Stomach smooth muscle (tissue), 2 donors: Measurements from ENCODE around the gene KNDC1.

Experiments used
- H3K27ac ChIP-seq: one replicate; pipeline ENCODE4 v1.7.0; 2013; ENCODE audit warnings: mild to moderate bottlenecking, low read length, inconsistent platforms
- H3K27me3 ChIP-seq, 2 donors: one replicate each; pipeline ENCODE4 v1.7.0; 2013; ENCODE audit warnings: low read length in 2 of 2; ENCODE audit not compliant: insufficient read depth in 2 of 2, control insufficient read depth in 1 of 2
- H3K36me3 ChIP-seq, 2 donors: one replicate each; pipeline ENCODE4 v1.7.0; 2013; ENCODE audit warnings: low read length in 2 of 2; ENCODE audit not compliant: control insufficient read depth in 2 of 2, insufficient read depth in 2 of 2
- H3K4me1 ChIP-seq: one replicate; pipeline ENCODE4 v1.7.0; 2013; ENCODE audit warnings: low read length; ENCODE audit not compliant: control insufficient read depth, insufficient read depth
- H3K4me3 ChIP-seq, 2 donors: one replicate each; pipeline ENCODE4 v1.7.0; 2013; ENCODE audit warnings: low read length in 2 of 2
- H3K9ac ChIP-seq, 2 donors: one replicate each; pipeline ENCODE4 v1.7.0; 2013; ENCODE audit warnings: low read length in 2 of 2, mild to moderate bottlenecking in 1 of 2
- H3K9me3 ChIP-seq, 2 donors: one replicate each; pipeline ENCODE4 v1.7.0; 2013; ENCODE audit warnings: low read length in 2 of 2; ENCODE audit not compliant: control insufficient read depth in 2 of 2
- donor health status: healthy.
- donor health status: Pancreatic carcinoma.

KNDC1 gene

DNA sequence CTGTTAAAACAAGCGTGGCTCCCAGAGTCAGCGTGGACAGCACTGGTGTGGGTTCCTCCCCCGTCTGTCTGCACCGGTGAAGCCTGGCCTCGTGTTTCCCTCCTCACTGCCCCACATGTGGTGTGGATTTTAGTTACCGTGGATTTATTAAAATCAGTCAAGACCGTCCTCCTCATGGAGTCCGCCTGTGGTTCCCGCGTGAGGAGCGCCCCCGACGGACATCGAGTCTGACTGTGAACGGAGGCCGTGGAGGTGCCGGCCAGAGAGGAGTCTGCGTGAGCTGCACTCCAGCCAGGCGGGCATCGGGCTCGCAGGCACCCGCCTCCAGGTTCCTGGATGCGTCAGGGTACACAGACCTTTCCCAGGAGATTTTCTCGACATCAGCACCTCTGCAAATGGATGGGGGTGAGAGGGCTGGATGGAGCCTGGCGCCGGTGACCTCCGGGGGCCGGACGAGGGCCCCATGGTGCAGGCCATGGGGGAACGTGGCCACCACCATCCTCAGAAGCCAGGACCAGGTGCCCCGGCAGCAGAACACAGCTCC is 43.7 kb downstream of the KNDC1 start:
- Histone ChIP-seq H3K27ac (no peak overlapping the region), H3K36me3 (no peaks in the 10 kb centered on the region)

GRCh38 chr10:133204226-133205015 is 44.4 kb downstream of the KNDC1 start:
- H3K4me1 ChIP-seq, result no peaks in the 10 kb centered on the region
- no peak overlapping the region for H3K9ac ChIP-seq
- no peak overlapping the region for H3K4me3 ChIP-seq
- no peaks in the 10 kb centered on the region for H3K9me3 ChIP-seq
- H3K36me3 ChIP-seq, result no peaks in the 10 kb centered on the region
- H3K27me3 ChIP-seq, result peaks cover 0 to 2% of the 10 kb centered on the region in 2 donors
- H3K27ac ChIP-seq, result no peak overlapping the region

More for the DNA sequence above, 43.7 kb downstream of the KNDC1 start:
- H3K4me3 ChIP-seq, result no peak overlapping the region
- H3K9me3 ChIP-seq, result no peaks in the 10 kb centered on the region
- H3K4me1 ChIP-seq, result no peaks in the 10 kb centered on the region
- no peak overlapping the region for H3K9ac ChIP-seq
- peaks cover 0 to 2% of the 10 kb centered on the region in 2 donors for H3K27me3 ChIP-seq

GRCh38 chr10:133205146-133205545 is 45.1 kb downstream of the KNDC1 start:
- Histone ChIP-seq H3K27ac (no peak overlapping the region), H3K9ac (no peak overlapping the region), H3K36me3 (no peaks in the 10 kb centered on the region), H3K9me3 (no peaks in the 10 kb centered on the region), H3K4me3 (no peak overlapping the region), H3K4me1 (no peaks in the 10 kb centered on the region), H3K27me3 (peaks cover 0 to 2% of the 10 kb centered on the region in 2 donors)

GRCh38 chr10:133206356-133207040 is 46.5 kb downstream of the KNDC1 start:
- no peaks in the 10 kb centered on the region for H3K36me3 ChIP-seq

DNA sequence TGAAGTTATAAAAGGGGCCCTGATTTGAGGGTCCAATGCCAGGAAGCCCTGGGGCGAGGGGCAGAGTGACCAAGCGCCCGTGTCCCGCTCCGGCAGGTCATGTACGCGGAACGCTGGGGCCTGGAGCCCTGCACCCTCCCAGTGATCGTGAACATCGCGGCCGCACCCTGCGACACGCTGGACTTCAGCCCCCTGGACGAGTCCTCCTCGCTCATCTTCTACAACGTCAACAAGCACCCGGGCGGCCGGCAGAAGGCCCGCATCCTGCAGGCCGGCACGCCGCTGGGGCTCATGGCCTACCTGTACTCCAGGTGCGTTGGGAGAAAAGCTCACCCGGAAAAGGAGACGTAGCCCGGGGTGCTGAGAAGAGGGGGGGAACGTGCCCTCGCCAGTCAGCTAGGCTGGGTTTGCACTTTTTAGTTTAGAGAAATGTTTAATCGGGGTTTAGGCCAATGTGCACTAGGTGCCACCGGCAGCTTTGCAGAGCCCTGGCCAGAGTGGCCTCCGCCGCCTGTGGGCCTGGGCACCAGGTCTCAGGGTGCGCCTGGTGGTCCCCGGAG is 47.1 kb downstream of the KNDC1 start:
- no peak overlapping the region for H3K9ac ChIP-seq
- H3K4me1 ChIP-seq, result no peaks in the 10 kb centered on the region
- H3K9me3 ChIP-seq, result no peaks in the 10 kb centered on the region
- H3K4me3 ChIP-seq, result no peak overlapping the region
- H3K27me3 ChIP-seq, result peaks cover 0 to 2% of the 10 kb centered on the region in 2 donors
- no peak overlapping the region for H3K27ac ChIP-seq
- no peaks in the 10 kb centered on the region for H3K36me3 ChIP-seq

More at GRCh38 chr10:133206356-133207040, 46.5 kb downstream of the KNDC1 start:
- H3K4me1 ChIP-seq, result no peaks in the 10 kb centered on the region
- H3K4me3 ChIP-seq, result no peak overlapping the region
- no peaks in the 10 kb centered on the region for H3K9me3 ChIP-seq
- peaks cover 0 to 2% of the 10 kb centered on the region in 2 donors for H3K27me3 ChIP-seq
- no peak overlapping the region for H3K27ac ChIP-seq
- H3K9ac ChIP-seq, result no peak overlapping the region

DNA sequence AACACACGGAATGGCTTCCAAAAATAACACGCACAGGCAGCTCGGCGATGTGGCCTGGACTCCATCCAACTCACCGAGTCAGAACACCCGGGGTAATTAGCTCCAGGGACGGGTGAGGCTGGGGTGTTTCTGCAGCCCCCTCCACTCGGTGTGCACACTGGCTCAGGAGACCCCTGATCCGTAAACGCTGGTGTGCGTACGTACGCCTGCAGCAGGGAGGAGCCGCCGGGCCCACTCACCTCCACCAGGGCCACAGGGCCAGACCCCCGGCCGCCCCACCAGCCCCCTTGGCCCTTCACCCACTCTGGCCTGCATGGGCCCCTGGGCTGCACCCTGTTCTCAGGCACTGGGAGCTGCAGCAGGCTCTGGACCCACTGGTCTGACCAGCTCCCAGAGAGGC is 47.6 kb downstream of the KNDC1 start:
- no peaks in the 10 kb centered on the region for H3K36me3 ChIP-seq

DNA sequence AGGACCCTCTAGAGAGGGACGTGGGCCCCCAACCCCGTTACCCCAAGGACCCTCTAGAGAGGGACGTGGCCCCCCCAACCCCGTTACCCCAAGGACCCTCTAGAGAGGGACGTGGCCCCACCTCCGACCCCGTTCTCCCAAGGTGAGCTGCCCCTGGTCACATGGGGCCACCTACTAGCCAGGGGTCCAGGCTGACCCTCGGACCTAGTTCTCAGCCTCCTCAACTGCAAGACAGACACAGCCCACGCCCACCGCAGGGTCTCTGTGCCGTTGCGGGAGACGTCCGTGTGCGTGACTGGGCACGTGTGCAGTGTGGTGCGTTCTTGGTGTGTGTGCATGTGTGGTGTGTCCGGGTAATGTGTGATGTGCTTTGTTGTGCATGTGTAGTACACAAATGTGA is 48.4 kb downstream of the KNDC1 start:
- H3K4me1 ChIP-seq, result no peaks in the 10 kb centered on the region
- H3K27ac ChIP-seq, result no peak overlapping the region
- no peaks in the 10 kb centered on the region for H3K36me3 ChIP-seq
- no peaks in the 10 kb centered on the region for H3K9me3 ChIP-seq
- H3K9ac ChIP-seq, result no peak overlapping the region
- no peak overlapping the region for H3K4me3 ChIP-seq
- H3K27me3 ChIP-seq, result peaks cover 0 to 2% of the 10 kb centered on the region in 2 donors

More for the DNA sequence above, 47.6 kb downstream of the KNDC1 start:
- H3K27ac ChIP-seq, result no peak overlapping the region
- H3K9me3 ChIP-seq, result no peaks in the 10 kb centered on the region
- H3K27me3 ChIP-seq, result peaks cover 0 to 2% of the 10 kb centered on the region in 2 donors
- H3K9ac ChIP-seq, result no peak overlapping the region
- no peak overlapping the region for H3K4me3 ChIP-seq
- no peaks in the 10 kb centered on the region for H3K4me1 ChIP-seq

DNA sequence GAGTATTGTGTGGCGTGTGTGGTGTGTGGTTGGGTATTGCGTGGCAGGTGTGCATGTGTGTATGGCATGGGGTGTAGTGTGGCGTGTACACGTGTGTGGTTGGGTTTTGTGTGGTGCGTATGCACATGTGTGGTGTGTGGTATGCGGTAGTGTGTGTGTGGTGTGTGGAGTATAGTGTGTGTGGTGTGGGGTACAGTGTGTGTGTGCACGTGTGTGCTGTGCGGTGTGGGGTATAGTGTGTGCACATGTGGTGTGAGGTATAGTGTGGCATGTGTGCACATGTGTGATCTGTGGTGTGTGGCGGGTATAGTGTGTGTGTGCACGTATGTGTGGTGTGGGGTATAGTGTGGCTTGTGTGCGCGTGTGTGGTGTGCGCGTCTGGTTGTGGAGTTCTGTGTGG is 49.1 kb downstream of the KNDC1 start:
- H3K9me3 ChIP-seq, result no peaks in the 10 kb centered on the region
- no peak overlapping the region for H3K9ac ChIP-seq
- H3K4me3 ChIP-seq, result no peak overlapping the region
- H3K27me3 ChIP-seq, result peaks cover 0 to 2% of the 10 kb centered on the region in 2 donors
- no peaks in the 10 kb centered on the region for H3K36me3 ChIP-seq
- H3K4me1 ChIP-seq, result no peaks in the 10 kb centered on the region
- no peak overlapping the region for H3K27ac ChIP-seq

- H3K27me3 ChIP-seq, result peaks cover 0 to 2% of the 10 kb centered on the region in 2 donors
- H3K4me3 ChIP-seq, result no peak overlapping the region
- H3K4me1 ChIP-seq, result no peaks in the 10 kb centered on the region
- no peak overlapping the region for H3K9ac ChIP-seq
- no peak overlapping the region for H3K27ac ChIP-seq
- no peaks in the 10 kb centered on the region for H3K9me3 ChIP-seq
- no peaks in the 10 kb centered on the region for H3K36me3 ChIP-seq
Observed at GRCh38 chr10:133209641-133210040, 49.6 kb downstream of the KNDC1 start.

DNA sequence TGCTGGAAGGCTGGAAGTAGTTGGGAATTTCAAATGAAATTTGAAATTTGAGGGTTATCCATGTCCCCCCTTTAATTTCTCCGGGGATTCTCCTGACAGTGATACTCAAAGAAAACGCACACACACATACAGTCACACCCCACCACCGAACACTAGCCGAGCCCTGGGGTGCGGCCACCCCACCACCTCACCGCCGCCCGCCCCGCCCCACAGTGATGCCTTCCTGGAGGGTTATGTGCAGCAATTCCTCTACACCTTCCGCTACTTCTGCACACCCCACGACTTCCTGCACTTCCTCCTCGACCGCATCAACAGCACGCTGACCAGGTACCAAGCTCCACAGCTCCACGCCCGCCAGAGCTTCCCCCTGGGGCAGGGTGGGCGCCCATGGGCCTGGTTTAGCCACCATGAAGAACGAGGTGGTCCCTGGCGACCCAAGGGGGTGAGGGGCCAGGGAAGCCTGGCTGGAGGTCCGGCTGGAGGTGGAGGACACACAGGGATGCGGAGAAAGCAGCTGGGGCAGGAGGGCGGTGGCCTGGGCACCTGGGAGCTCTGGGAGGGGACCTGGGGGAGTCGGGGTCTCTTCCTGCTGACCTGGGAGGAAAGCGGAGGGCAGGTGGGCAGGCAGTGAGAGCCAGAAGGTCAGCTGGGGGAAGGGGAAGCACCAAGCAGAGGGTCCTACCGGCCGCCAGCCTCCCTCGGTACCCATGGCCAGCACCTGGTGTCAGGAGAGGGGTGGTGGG is 50.5 kb downstream of the KNDC1 start:
- Histone ChIP-seq H3K27me3 (peaks cover 0 to 2% of the 10 kb centered on the region in 2 donors), H3K27ac (no peak overlapping the region), H3K9me3 (no peaks in the 10 kb centered on the region), H3K9ac (no peak overlapping the region), H3K4me1 (no peaks in the 10 kb centered on the region), H3K36me3 (no peaks in the 10 kb centered on the region), H3K4me3 (no peak overlapping the region)
